ENCODE data around the gene ARGLU1.

The ARGLU1 gene

GRCh38 chr13:106560821-106561220 is 7.1 kb downstream of the ARGLU1 start:
- no peaks in the 10 kb centered on the region for H3K9me3 ChIP-seq (ENCODE audit: insufficient read depth, low read length, severe bottlenecking)
- TF ChIP-seq, protein P1, sequence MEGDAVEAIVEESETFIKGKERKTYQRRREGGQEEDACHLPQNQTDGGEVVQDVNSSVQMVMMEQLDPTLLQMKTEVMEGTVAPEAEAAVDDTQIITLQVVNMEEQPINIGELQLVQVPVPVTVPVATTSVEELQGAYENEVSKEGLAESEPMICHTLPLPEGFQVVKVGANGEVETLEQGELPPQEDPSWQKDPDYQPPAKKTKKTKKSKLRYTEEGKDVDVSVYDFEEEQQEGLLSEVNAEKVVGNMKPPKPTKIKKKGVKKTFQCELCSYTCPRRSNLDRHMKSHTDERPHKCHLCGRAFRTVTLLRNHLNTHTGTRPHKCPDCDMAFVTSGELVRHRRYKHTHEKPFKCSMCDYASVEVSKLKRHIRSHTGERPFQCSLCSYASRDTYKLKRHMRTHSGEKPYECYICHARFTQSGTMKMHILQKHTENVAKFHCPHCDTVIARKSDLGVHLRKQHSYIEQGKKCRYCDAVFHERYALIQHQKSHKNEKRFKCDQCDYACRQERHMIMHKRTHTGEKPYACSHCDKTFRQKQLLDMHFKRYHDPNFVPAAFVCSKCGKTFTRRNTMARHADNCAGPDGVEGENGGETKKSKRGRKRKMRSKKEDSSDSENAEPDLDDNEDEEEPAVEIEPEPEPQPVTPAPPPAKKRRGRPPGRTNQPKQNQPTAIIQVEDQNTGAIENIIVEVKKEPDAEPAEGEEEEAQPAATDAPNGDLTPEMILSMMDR (IDR thresholded peaks at IDR 0.05; ENCODE audit: borderline replicate concordance, extremely low read depth, low read length, poor library complexity, severe bottlenecking) = no peak
- TF ChIP-seq EZH2 (IDR thresholded peaks at IDR 0.05; ENCODE audit: borderline replicate concordance, low read depth, low read length, severe bottlenecking) = no peak
- H3K4me2 ChIP-seq (ENCODE audit: insufficient read depth, low read length) = peak overlapping the region; percentile 8; the same call in 1 of the 2 replicates
- no peak overlapping the region for H3K27ac ChIP-seq (ENCODE audit: low read length)
- no peak overlapping the region for H2AFZ ChIP-seq (ENCODE audit: low read depth, low read length)
- no peak overlapping the region for H3K4me3 ChIP-seq (ENCODE audit: low read depth in 1 of 2, low read length in 2 of 2)
- H3K9ac ChIP-seq (ENCODE audit: low read depth, low read length) = no peak overlapping the region
- H3K79me2 ChIP-seq (ENCODE audit: insufficient read depth, low read length) = peaks cover 99% of the 10 kb centered on the region
- ATAC-seq (ENCODE audit: insufficient read depth, low read depth) (no peak), DNase-seq (no peak)
- H3K27me3 ChIP-seq (ENCODE audit: insufficient read depth, low read length, poor library complexity) = no peaks in the 10 kb centered on the region
- H4K20me1 ChIP-seq (ENCODE audit: insufficient read depth, low read length) = peaks cover 91% of the 10 kb centered on the region
- peaks cover 65% of the 10 kb centered on the region for H3K36me3 ChIP-seq (ENCODE audit: insufficient read depth, low read length)
- peaks cover 41% of the 10 kb centered on the region for H3K4me1 ChIP-seq (ENCODE audit: insufficient read depth, low read length)

DNA sequence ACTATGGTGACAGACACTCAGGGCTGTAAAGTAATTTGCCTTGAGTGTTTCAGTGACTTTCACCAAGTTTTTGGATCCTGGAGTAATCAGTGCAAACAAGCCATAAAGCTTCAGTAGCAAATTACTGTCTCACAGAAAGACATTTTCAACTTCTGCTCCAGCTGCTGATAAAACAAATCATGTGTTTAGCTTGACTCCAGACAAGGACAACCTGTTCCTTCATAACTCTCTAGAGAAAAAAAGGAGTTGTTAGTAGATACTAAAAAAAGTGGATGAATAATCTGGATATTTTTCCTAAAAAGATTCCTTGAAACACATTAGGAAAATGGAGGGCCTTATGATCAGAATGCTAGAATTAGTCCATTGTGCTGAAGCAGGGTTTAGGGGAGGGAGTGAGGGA is 9.4 kb downstream of the ARGLU1 start:
- H3K36me3 ChIP-seq (ENCODE audit: insufficient read depth, low read length) = peaks cover 80% of the 10 kb centered on the region

DNA sequence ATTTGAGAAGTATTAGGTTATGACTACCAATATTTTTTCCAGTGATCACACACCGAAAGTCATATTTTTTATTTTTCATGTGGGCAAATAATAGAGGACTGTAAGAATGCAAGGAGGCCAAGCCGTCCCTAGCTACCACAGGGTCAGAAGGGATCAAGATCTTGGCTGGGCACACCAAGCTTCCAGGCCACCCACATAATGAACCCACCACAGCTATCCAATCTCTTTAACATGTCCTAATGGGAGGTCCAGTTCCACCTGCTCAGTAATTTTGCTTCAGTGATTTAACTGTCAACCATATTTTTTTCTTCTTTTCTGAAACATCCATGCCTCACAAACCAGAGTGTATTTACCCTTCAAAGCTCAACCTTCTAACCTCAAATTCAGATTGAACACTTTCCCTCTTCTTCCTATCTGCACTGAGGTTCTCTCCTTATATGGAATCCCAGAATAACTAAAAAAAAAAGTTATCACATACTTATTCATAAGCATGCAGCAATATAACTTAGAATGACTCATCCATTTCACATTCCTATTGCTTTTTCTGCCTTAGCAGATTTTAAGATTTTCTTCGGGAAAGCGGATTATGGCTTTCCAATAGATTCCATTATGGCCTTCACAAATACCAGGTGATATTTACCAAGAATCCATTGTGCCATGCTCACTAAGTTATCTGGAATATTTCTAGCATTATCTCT is 12.2 kb downstream of the ARGLU1 start:
- no peak overlapping the region for H3K27ac ChIP-seq (ENCODE audit: low read length)
- peaks cover 100% of the 10 kb centered on the region for H3K79me2 ChIP-seq (ENCODE audit: insufficient read depth, low read length)
- no peaks in the 10 kb centered on the region for H3K9me3 ChIP-seq (ENCODE audit: insufficient read depth, low read length, severe bottlenecking)
- DNase-seq (no peak), ATAC-seq (ENCODE audit: insufficient read depth, low read depth) (no peak)
- H3K36me3 ChIP-seq (ENCODE audit: insufficient read depth, low read length) = peaks cover 98% of the 10 kb centered on the region
- TF ChIP-seq EZH2 (IDR thresholded peaks at IDR 0.05; ENCODE audit: borderline replicate concordance, low read depth, low read length, severe bottlenecking) = no peak
- TF ChIP-seq, protein P1 (IDR thresholded peaks at IDR 0.05; ENCODE audit: borderline replicate concordance, extremely low read depth, low read length, poor library complexity, severe bottlenecking) = no peak
- H3K27me3 ChIP-seq (ENCODE audit: insufficient read depth, low read length, poor library complexity) = no peaks in the 10 kb centered on the region
- H3K9ac ChIP-seq (ENCODE audit: low read depth, low read length) = no peak overlapping the region
- no peak overlapping the region for H3K4me3 ChIP-seq (ENCODE audit: low read depth in 1 of 2, low read length in 2 of 2)
- H2AFZ ChIP-seq (ENCODE audit: low read depth, low read length) = no peak overlapping the region
- no peak overlapping the region for H3K4me2 ChIP-seq (ENCODE audit: insufficient read depth, low read length)
- peaks cover 3% of the 10 kb centered on the region; the same call in 1 of the 2 replicates for H3K4me1 ChIP-seq (ENCODE audit: insufficient read depth, low read length)
- peaks cover 88% of the 10 kb centered on the region for H4K20me1 ChIP-seq (ENCODE audit: insufficient read depth, low read length)

More for the DNA sequence above, 9.4 kb downstream of the ARGLU1 start:
- Histone ChIP-seq H3K79me2 (ENCODE audit: insufficient read depth, low read length) (peaks cover 99% of the 10 kb centered on the region), H4K20me1 (ENCODE audit: insufficient read depth, low read length) (peaks cover 91% of the 10 kb centered on the region), H3K4me2 (ENCODE audit: insufficient read depth, low read length) (no peak overlapping the region), H3K4me3 (ENCODE audit: low read depth in 1 of 2, low read length in 2 of 2) (no peak overlapping the region), H3K27ac (ENCODE audit: low read length) (no peak overlapping the region), H3K9me3 (ENCODE audit: insufficient read depth, low read length, severe bottlenecking) (no peaks in the 10 kb centered on the region), H3K9ac (ENCODE audit: low read depth, low read length) (no peak overlapping the region), H3K27me3 (ENCODE audit: insufficient read depth, low read length, poor library complexity) (no peaks in the 10 kb centered on the region), H2AFZ (ENCODE audit: low read depth, low read length) (no peak overlapping the region), H3K4me1 (ENCODE audit: insufficient read depth, low read length) (peaks cover 18% of the 10 kb centered on the region; the same call in 1 of the 2 replicates)
- no peak for ATAC-seq (ENCODE audit: insufficient read depth, low read depth)
- TF ChIP-seq, protein P1 (IDR thresholded peaks at IDR 0.05; ENCODE audit: borderline replicate concordance, extremely low read depth, low read length, poor library complexity, severe bottlenecking) = no peak
- TF ChIP-seq EZH2 (IDR thresholded peaks at IDR 0.05; ENCODE audit: borderline replicate concordance, low read depth, low read length, severe bottlenecking) = no peak
- no peak for DNase-seq

All from DND-41 (cell line).